Endothelial cell of umbilical vein (primary cell): ENCODE results near the gene PPP1R3D. TPM values are rescaled to one million over a fixed set of nuclear protein-coding genes. Genes with fewer than 3 reads are reported as not detected.

ENCODE experiments used
- BruUV-seq: library from RNA; stranded (reverse); fragments of 400-500 nt; replicated peaks from 2 replicates; lab custom pipeline; 2021; lab: Mats Ljungman, UMichigan
- CTCF ChIA-PET: fragments of 300-600, 350-600 bp; sonication (Branson Sonifier 250); formaldehyde crosslinking; loops from one replicate; lab custom pipeline; 2021; ENCODE audit warnings: antibody characterized with exemption, inconsistent platforms; lab: Charles Lee
- POLR2A ChIA-PET: fragments of 300-600, 350-600 bp; sonication (Branson Sonifier 250); formaldehyde crosslinking; loops from one replicate; lab custom pipeline; 2021; ENCODE audit warnings: antibody characterized with exemption, inconsistent platforms; lab: Charles Lee
- DNase-seq: peaks from one replicate; pipeline ENCODE4 v3.0.0-alpha.2; 2011; ENCODE audit warnings: low read depth, low spot score
- FAIRE-seq: peaks from 2 replicates; lab custom pipeline; 2011; peaks lifted over from hg19 to GRCh38; lab: Jason Lieb, UNC
- H2AFZ ChIP-seq: 2 replicates; pipeline ENCODE4 v1.6.0; 2012; ENCODE audit warnings: low read depth, low read length, control low read depth, inconsistent platforms
- H3K27ac ChIP-seq: 2 replicates; pipeline ENCODE4 v1.5.1; 2011; ENCODE audit warnings: low read depth, mild to moderate bottlenecking, control low read depth, low read length, moderate library complexity; ENCODE audit not compliant: insufficient read depth
- H3K27me3 ChIP-seq, 2 experiments: 2 replicates each; pipeline versions ENCODE4 v1.6.0 to v1.6.1; 2011; ENCODE audit warnings: low read length in 2 of 2, mixed read lengths in 1 of 2; ENCODE audit not compliant: control insufficient read depth in 2 of 2, insufficient read depth in 2 of 2
- H3K36me3 ChIP-seq, 2 experiments: 2 replicates in 1 of 2; 3 replicates in 1 of 2; pipeline ENCODE4 v1.5.1; 2011; ENCODE audit warnings: low read length in 2 of 2, mild to moderate bottlenecking in 1 of 2, moderate library complexity in 1 of 2; ENCODE audit not compliant: control insufficient read depth in 2 of 2, insufficient read depth in 2 of 2; ENCODE audit errors: extremely low read depth in 1 of 2
- H3K4me1 ChIP-seq: 3 replicates; pipeline ENCODE4 v1.5.1; 2011; ENCODE audit warnings: mild to moderate bottlenecking, low read length; ENCODE audit not compliant: control insufficient read depth, insufficient read depth; ENCODE audit errors: extremely low read depth
- H3K4me2 ChIP-seq: 2 replicates; pipeline ENCODE4 v1.6.1; 2011; ENCODE audit warnings: low read length, control low read depth, mixed read lengths; ENCODE audit not compliant: insufficient read depth
- H3K4me3 ChIP-seq, 3 experiments: fragments of 200-600 bp in 1 of 3; sonication (generic), shearing (Covaris generic) in 1 of 3; replicated peaks in 1 of 3; 2 replicates each; pipeline ENCODE4 v1.5.1; 2011 to 2016; ENCODE audit warnings: control low read depth in 3 of 3, low read length in 3 of 3, mild to moderate bottlenecking in 2 of 3, inconsistent platforms in 1 of 3, low read depth in 1 of 3, moderate library complexity in 1 of 3; ENCODE audit not compliant: insufficient read depth in 1 of 3
- H3K79me2 ChIP-seq: 2 replicates; pipeline ENCODE4 v1.6.0; 2012; ENCODE audit warnings: low read length, inconsistent platforms; ENCODE audit not compliant: control insufficient read depth, insufficient read depth
- H3K9ac ChIP-seq: replicated peaks from 2 replicates; pipeline ENCODE3; 2011; ENCODE audit warnings: low read length, control low read depth; ENCODE audit not compliant: insufficient read depth; ENCODE audit errors: extremely low read depth
- H3K9me1 ChIP-seq: replicated peaks from 3 replicates; pipeline ENCODE4 v1.6.0; 2011; ENCODE audit warnings: mild to moderate bottlenecking, low read length; ENCODE audit not compliant: control insufficient read depth, insufficient read depth; ENCODE audit errors: extremely low read depth
- H3K9me3 ChIP-seq: replicated peaks from 2 replicates; pipeline ENCODE4 v1.5.1; 2012; ENCODE audit warnings: low read length, inconsistent platforms; ENCODE audit not compliant: control insufficient read depth, insufficient read depth
- H4K20me1 ChIP-seq: replicated peaks from 2 replicates; pipeline ENCODE3; 2011; ENCODE audit warnings: mild to moderate bottlenecking, low read length; ENCODE audit not compliant: control insufficient read depth, insufficient read depth; ENCODE audit errors: extremely low read depth
- EZH2 ChIP-seq: IDR thresholded peaks from 2 replicates; pipeline ENCODE4 v1.6.1; 2012; ENCODE audit warnings: borderline replicate concordance, low read depth, mild to moderate bottlenecking, moderate library complexity, low read length, inconsistent platforms; ENCODE audit not compliant: severe bottlenecking
- FOS ChIP-seq: IDR thresholded peaks from 2 replicates; pipeline ENCODE4 v1.6.1; 2011; ENCODE audit warnings: mild to moderate bottlenecking, low read length, moderate library complexity, borderline replicate concordance; ENCODE audit not compliant: insufficient read depth
- GATA2 ChIP-seq: IDR thresholded peaks from 2 replicates; pipeline ENCODE4 v1.7.0; 2011; ENCODE audit warnings: low read depth, mild to moderate bottlenecking, moderate library complexity, mixed read lengths, low read length; ENCODE audit not compliant: insufficient read length, insufficient read depth
- JUN ChIP-seq: IDR thresholded peaks from 2 replicates; pipeline ENCODE4 v1.6.1; 2011; ENCODE audit warnings: borderline replicate concordance, low read depth; ENCODE audit not compliant: insufficient read length, insufficient read depth
- MAX ChIP-seq: IDR thresholded peaks from 2 replicates; pipeline ENCODE4 v1.6.1; 2011; ENCODE audit not compliant: insufficient read depth, insufficient read length
- MYC ChIP-seq: IDR thresholded peaks from one replicate; pipeline ENCODE4 v1.6.1; 2011; ENCODE audit warnings: mild to moderate bottlenecking, low read depth, low read length
- POLR2A ChIP-seq: IDR thresholded peaks from 2 replicates; pipeline ENCODE4 v1.6.1; 2012; ENCODE audit warnings: low read depth, mild to moderate bottlenecking, control low read depth, low read length
- POLR2AphosphoS5 ChIP-seq: IDR thresholded peaks from 2 replicates; pipeline ENCODE4 v1.6.1; 2012; ENCODE audit warnings: low read depth, mild to moderate bottlenecking, control low read depth, low read length, moderate library complexity; ENCODE audit not compliant: insufficient read depth
- dilution Hi-C: fragments of 300-500 bp; cut with MboI; formaldehyde crosslinking; loops from one replicate; pipeline ENCODE4 v1.15.0; 2019; ENCODE audit warnings: low sequenced_read_pairs; ENCODE audit not compliant: extremely low pct_ligation_motif_present
- intact Hi-C: fragments of 100-400 bp; cut with micrococcal nuclease; formaldehyde crosslinking; loops from one replicate; pipeline ENCODE4 v1.10.0; 2022
- polyA plus RNA-seq, 4 experiments: library from polyadenylated mRNA; depleted of rRNA in 3 of 4; stranded (reverse) in 3 of 4; unstranded in 1 of 4; fragments of >200 nt; gene quantifications; 2 replicates each; pipeline versions ENCODE4 v1.2.1 to v1.2.3, GENCODE V29; 2011 to 2012; ENCODE audit warnings: missing spikeins in 1 of 4
- total RNA-seq: library from RNA; stranded (reverse); gene quantifications from 2 replicates; pipeline ENCODE4 v1.2.3, GENCODE V29; 2021
- TF ChIP-seq, protein P1 (sequence below), 2 donors: IDR thresholded peaks; 1 replicate in 1 of 2; 2 replicates in 1 of 2; pipeline ENCODE4 v1.5.1; 2011; ENCODE audit warnings: low read length in 2 of 2, mild to moderate bottlenecking in 2 of 2, moderate library complexity in 2 of 2, control low read depth in 1 of 2, inconsistent platforms in 1 of 2, low read depth in 1 of 2; ENCODE audit not compliant: insufficient read depth in 1 of 2; ENCODE audit errors: extremely low read depth in 1 of 2

PPP1R3D gene
- total and polyA plus RNA-seq, 2 donors (not counting 3 experiments of a cell fraction or from before 2014, with no cell fraction given): 1.7 to 5.2 TPM

GRCh38 chr20:59923514-59923913 is 16.6 kb downstream of the PPP1R3D start:
- intact Hi-C loops: no loop called here
- no peak for FAIRE-seq

More at GRCh38 chr20:59923514-59923913, 16.6 kb downstream of the PPP1R3D start:
- no peaks in the 10 kb centered on the region for H3K9me1 ChIP-seq
- H3K4me1 ChIP-seq: no peaks in the 10 kb centered on the region
- H3K4me3 ChIP-seq: no peak overlapping the region
- peaks cover 3 to 17% of the 10 kb centered on the region in 2 experiments for H3K27me3 ChIP-seq
- no peak overlapping the region for H3K4me2 ChIP-seq
- ChIA-PET CTCF (interaction anchor here (0.9 to 1.7 kb wide), 2 partner anchors 9 to 11 kb away, joined by 4 to 7 read pairs; partner anchors contain the start of gene SYCP2), POLR2A (no interaction called here)
- H3K79me2 ChIP-seq: no peaks in the 10 kb centered on the region
- no peaks in the 10 kb centered on the region for H4K20me1 ChIP-seq
- DNase-seq: no peak
- no TSS peak for BruUV-seq
- dilution Hi-C loops: no loop called here
- H3K36me3 ChIP-seq: no peaks in the 10 kb centered on the region
- H3K9me3 ChIP-seq: no peaks in the 10 kb centered on the region
- H3K27ac ChIP-seq: no peak overlapping the region
- H3K9ac ChIP-seq: no peak overlapping the region
- TF ChIP-seq FOS (no peak), EZH2 (no peak), MAX (no peak), JUN (no peak), POLR2AphosphoS5 (no peak), GATA2 (no peak), MYC (no peak), POLR2A (no peak)
- TF ChIP-seq, protein P1, sequence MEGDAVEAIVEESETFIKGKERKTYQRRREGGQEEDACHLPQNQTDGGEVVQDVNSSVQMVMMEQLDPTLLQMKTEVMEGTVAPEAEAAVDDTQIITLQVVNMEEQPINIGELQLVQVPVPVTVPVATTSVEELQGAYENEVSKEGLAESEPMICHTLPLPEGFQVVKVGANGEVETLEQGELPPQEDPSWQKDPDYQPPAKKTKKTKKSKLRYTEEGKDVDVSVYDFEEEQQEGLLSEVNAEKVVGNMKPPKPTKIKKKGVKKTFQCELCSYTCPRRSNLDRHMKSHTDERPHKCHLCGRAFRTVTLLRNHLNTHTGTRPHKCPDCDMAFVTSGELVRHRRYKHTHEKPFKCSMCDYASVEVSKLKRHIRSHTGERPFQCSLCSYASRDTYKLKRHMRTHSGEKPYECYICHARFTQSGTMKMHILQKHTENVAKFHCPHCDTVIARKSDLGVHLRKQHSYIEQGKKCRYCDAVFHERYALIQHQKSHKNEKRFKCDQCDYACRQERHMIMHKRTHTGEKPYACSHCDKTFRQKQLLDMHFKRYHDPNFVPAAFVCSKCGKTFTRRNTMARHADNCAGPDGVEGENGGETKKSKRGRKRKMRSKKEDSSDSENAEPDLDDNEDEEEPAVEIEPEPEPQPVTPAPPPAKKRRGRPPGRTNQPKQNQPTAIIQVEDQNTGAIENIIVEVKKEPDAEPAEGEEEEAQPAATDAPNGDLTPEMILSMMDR (IDR thresholded peaks at IDR 0.05; ENCODE audit: extremely low read depth in 1 of 2, insufficient read depth in 1 of 2, low read depth in 1 of 2, low read length in 2 of 2): no peak
- H2AFZ ChIP-seq: no peak overlapping the region
